ENCODE results near the gene ADTRP.

ADTRP gene

GRCh38 chr6:11669696-11670095 lies 108.9 kb downstream of the ADTRP start:
- H3K4me3 ChIP-seq (ENCODE audit: low read depth, low read length): no peak overlapping the region
- H3K27ac ChIP-seq (ENCODE audit: extremely low read depth, low read depth, low read length): no peak overlapping the region
- ChIA-PET CTCF (interaction anchor here (4.3 kb wide), 1 partner anchor 14 kb away, joined by 37 read pairs; no protein-coding TSS in a partner anchor), POLR2A (no interaction called here)
- no peak for TF ChIP-seq ZNF433 (tag by site-specific recombination; IDR thresholded peaks at IDR 0.05; ENCODE audit: low read depth)
- TF ChIP-seq ZBTB11 (tag by site-specific recombination; conservative IDR thresholded peaks at IDR 0.05; ENCODE audit: low read depth): no peak
- TF ChIP-seq REPIN1 (tag by site-specific recombination; IDR thresholded peaks at IDR 0.05; ENCODE audit: low read depth): no peak
- no peak for TF ChIP-seq YY1 (tag by site-specific recombination; IDR thresholded peaks at IDR 0.05)
- TF ChIP-seq ZNF521 (tag by site-specific recombination; IDR thresholded peaks at IDR 0.05): no peak
- TF ChIP-seq ZNF843 (tag by site-specific recombination; IDR thresholded peaks at IDR 0.05): no peak
- TF ChIP-seq IKZF3 (tag by site-specific recombination; IDR thresholded peaks at IDR 0.05): no peak
- TF ChIP-seq ZNF600 (tag by site-specific recombination; IDR thresholded peaks at IDR 0.05): no peak
- no peak for TF ChIP-seq GLIS1 (tag by site-specific recombination; IDR thresholded peaks at IDR 0.05)
- no peak for TF ChIP-seq ZBTB20 (tag by site-specific recombination; IDR thresholded peaks at IDR 0.05)
- no peak for TF ChIP-seq ZNF23 (tag by site-specific recombination; IDR thresholded peaks at IDR 0.05; ENCODE audit: borderline replicate concordance)
- TF ChIP-seq ZNF654 (tag by site-specific recombination; IDR thresholded peaks at IDR 0.05; ENCODE audit: low read depth): no peak
- no peak for TF ChIP-seq ZNF560 (tag by site-specific recombination; IDR thresholded peaks at IDR 0.05; ENCODE audit: borderline replicate concordance)
- TF ChIP-seq, protein P1, sequence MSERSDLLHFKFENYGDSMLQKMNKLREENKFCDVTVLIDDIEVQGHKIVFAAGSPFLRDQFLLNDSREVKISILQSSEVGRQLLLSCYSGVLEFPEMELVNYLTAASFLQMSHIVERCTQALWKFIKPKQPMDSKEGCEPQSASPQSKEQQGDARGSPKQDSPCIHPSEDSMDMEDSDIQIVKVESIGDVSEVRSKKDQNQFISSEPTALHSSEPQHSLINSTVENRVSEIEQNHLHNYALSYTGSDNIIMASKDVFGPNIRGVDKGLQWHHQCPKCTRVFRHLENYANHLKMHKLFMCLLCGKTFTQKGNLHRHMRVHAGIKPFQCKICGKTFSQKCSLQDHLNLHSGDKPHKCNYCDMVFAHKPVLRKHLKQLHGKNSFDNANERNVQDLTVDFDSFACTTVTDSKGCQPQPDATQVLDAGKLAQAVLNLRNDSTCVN (tag by site-specific recombination; optimal IDR thresholded peaks at IDR 0.05): no peak
- TF ChIP-seq, protein P2, sequence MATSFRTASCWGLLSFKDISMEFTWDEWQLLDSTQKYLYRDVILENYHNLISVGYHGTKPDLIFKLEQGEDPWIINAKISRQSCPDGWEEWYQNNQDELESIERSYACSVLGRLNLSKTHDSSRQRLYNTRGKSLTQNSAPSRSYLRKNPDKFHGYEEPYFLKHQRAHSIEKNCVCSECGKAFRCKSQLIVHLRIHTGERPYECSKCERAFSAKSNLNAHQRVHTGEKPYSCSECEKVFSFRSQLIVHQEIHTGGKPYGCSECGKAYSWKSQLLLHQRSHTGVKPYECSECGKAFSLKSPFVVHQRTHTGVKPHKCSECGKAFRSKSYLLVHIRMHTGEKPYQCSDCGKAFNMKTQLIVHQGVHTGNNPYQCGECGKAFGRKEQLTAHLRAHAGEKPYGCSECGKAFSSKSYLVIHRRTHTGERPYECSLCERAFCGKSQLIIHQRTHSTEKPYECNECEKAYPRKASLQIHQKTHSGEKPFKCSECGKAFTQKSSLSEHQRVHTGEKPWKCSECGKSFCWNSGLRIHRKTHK (tag by site-specific recombination; IDR thresholded peaks at IDR 0.05): no peak
- no peak for TF ChIP-seq ZNF311 (tag by site-specific recombination; IDR thresholded peaks at IDR 0.05; ENCODE audit: borderline replicate concordance)
- TF ChIP-seq ZFHX2 (tag by site-specific recombination; conservative IDR thresholded peaks at IDR 0.05): no peak
- TF ChIP-seq ZSCAN5A (tag by site-specific recombination; IDR thresholded peaks at IDR 0.05): no peak
- no peak for TF ChIP-seq FEZF1 (tag by site-specific recombination; IDR thresholded peaks at IDR 0.05)
- TF ChIP-seq BCL11B (tag by site-specific recombination; IDR thresholded peaks at IDR 0.05; ENCODE audit: low read depth): no peak
- no peaks in the 10 kb centered on the region for H3K36me3 ChIP-seq (ENCODE audit: control insufficient read depth in 2 of 2, insufficient read depth in 1 of 2, low read length in 2 of 2)
- no peaks in the 10 kb centered on the region for H3K4me1 ChIP-seq (ENCODE audit: control insufficient read depth, insufficient read depth, low read length)
- H3K9me3 ChIP-seq (ENCODE audit: control insufficient read depth, insufficient read depth, low read depth, low read length): no peaks in the 10 kb centered on the region

Measured in HEK293 (cell line).